Heart left ventricle (tissue), 13 donors: ENCODE measurements around the gene WDR89.

Experiments used
- CTCF ChIP-seq, 12 donors: fragments of 200-600 bp; sonication (generic) in 4 of 12; IDR thresholded peaks; one replicate each; pipeline versions ENCODE4 v1.5.0 to v1.8.0; 2018 to 2022; ENCODE audit warnings: antibody characterized with exemption in 12 of 12, mild to moderate bottlenecking in 5 of 12
- POLR2A ChIP-seq, 2 donors: fragments of 450-650 bp; IDR thresholded peaks; one replicate each; pipeline ENCODE4 v1.6.1; 2017; ENCODE audit warnings: antibody characterized with exemption in 2 of 2, mild to moderate bottlenecking in 2 of 2, moderate library complexity in 2 of 2
- donor health status: ischemic (EF 13 %, LVEDD 7.1; RV severe dilation, severe dysfunction).
- donor health status: DM: no; HTN: yes; CAD: no.
- donor health status: DM: no; HTN: no; CAD: no.
- donor health status: ischemic (EF 25% LVEDD 6.9; RV normal size, moderate dysfunction).
- donor health status: ischemic (EF 25% LVEDD 5.7; RV mildly dilated, moderate dysfunction).
- donor health status: ischemic (EF 35%, LVEDD 5.7; RV mildly dilated, moderate dysfunction).
- donor health status: nonischemic (EF 11% LVEDD 7.7; RV severe dilation, severe dysfunction).
- donor health status: DM: yes; HTN: yes; CAD: no.
- donor health status: PGD.
- donor health status: ischemic (EF 29% LVEDD 5.4; RV normal size, mild dysfunction).
- donor health status: nonischemic (EF 23%, LVEDD 6.1; RV moderate dilation, normal function).

DNA sequence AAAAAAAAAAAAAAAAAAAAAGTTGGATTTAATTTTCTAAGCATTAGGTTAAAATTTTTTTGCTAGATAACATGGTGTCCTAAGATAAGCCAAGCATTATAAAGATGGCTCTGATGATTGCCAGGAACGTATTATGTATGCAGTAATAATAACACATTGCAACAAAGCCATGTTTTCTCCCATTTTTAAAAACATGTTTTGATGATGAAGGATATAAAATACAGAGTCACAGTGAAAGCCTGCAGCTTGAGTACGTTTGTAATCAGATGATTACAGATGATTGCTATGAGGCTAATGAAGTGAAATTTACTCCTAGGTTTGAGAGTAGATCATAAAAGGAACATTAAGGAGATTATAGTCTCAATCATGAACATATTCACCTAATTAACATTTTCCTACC lies 13.3 kb upstream of the WDR89 start:
- TF ChIP-seq CTCF (IDR thresholded peaks at IDR 0.05) (no peak), POLR2A (IDR thresholded peaks at IDR 0.05) (no peak)
